GM12878 (cell line): Measurements from ENCODE around the gene NEURL3. TPM values are rescaled to one million over a fixed set of nuclear protein-coding genes. Genes with fewer than 3 reads are reported as not detected.
A peak's percentile ranks its signal among the peaks of the same experiment; 100 is the strongest.

Experiments
- ATAC-seq: fragments of 200-7000 bp; cut with Tn5 transposase; 3 replicates; pipeline ENCODE4 v1.9.1; 2020; ENCODE audit warnings: mild to moderate bottlenecking, moderate library complexity
- BruUV-seq: library from RNA; stranded (reverse); fragments of 400-500 nt; replicated peaks from 2 replicates; lab custom pipeline; 2021; lab: Mats Ljungman, UMichigan
- CTCF ChIA-PET: fragments of 300-600 bp; sonication (Branson Sonifier 250); formaldehyde crosslinking; extraction: SDS; loops from one replicate; lab custom pipeline; 2021; ENCODE audit warnings: inconsistent platforms; lab: Yijun Ruan, JAX
- POLR2A ChIA-PET: fragments of 350-600 bp; formaldehyde crosslinking; extraction: SDS; loops from one replicate; lab custom pipeline; 2021; ENCODE audit warnings: inconsistent platforms; lab: Charles Lee
- RAD21 ChIA-PET: fragments of 300-600 bp; sonication (Branson Sonifier 250); formaldehyde crosslinking; loops from one replicate; lab custom pipeline; 2023; ENCODE audit warnings: antibody characterized with exemption; ENCODE audit not compliant: unreplicated experiment; lab: Charles Lee
- SMC1A ChIA-PET: fragments of 300-600 bp; sonication (Branson Sonifier 250); formaldehyde crosslinking; loops from one replicate; lab custom pipeline; 2023; ENCODE audit not compliant: unreplicated experiment, uncharacterized antibody; lab: Charles Lee
- DNase-seq: peaks from one replicate; pipeline ENCODE4 v3.0.0-alpha.2; 2011; ENCODE audit warnings: low read depth, low spot score
- FAIRE-seq: peaks from 3 replicates; lab custom pipeline; 2011; peaks lifted over from hg19 to GRCh38; lab: Jason Lieb, UNC
- H2AFZ ChIP-seq: 2 replicates; pipeline ENCODE4 v1.6.0; 2011; ENCODE audit warnings: low read depth, low read length, control low read depth; ENCODE audit not compliant: control insufficient read depth
- H3K27ac ChIP-seq: 2 replicates; pipeline ENCODE4 v1.5.1; 2011; ENCODE audit warnings: control low read depth; ENCODE audit not compliant: control insufficient read depth, insufficient read depth
- H3K27me3 ChIP-seq, 2 experiments: replicated peaks in 1 of 2; 2 replicates each; pipeline versions ENCODE4 v1.6.0 to v1.6.1; 2011; ENCODE audit warnings: low read length in 1 of 2; ENCODE audit not compliant: control insufficient read depth in 2 of 2, insufficient read depth in 2 of 2
- H3K36me3 ChIP-seq, 2 experiments: 2 replicates each; pipeline ENCODE4 v1.5.1; 2011; ENCODE audit warnings: low read length in 1 of 2; ENCODE audit not compliant: control insufficient read depth in 2 of 2, insufficient read depth in 2 of 2
- H3K4me1 ChIP-seq: 2 replicates; pipeline ENCODE4 v1.6.1; 2011; ENCODE audit warnings: mild to moderate bottlenecking, low read length, moderate library complexity, mixed read lengths; ENCODE audit not compliant: control insufficient read depth, insufficient read depth
- H3K4me2 ChIP-seq: 2 replicates; pipeline ENCODE4 v1.6.0; 2011; ENCODE audit warnings: control low read depth; ENCODE audit not compliant: control insufficient read depth, insufficient read depth
- H3K4me3 ChIP-seq: fragments of 200-600 bp; sonication (generic); 2 replicates; pipeline ENCODE4 v1.5.1; 2016
- H3K79me2 ChIP-seq: 2 replicates; pipeline ENCODE4 v1.6.0; 2011; ENCODE audit warnings: low read length; ENCODE audit not compliant: control insufficient read depth, insufficient read depth
- H3K9ac ChIP-seq: 2 replicates; pipeline ENCODE4 v1.8.0; 2011; ENCODE audit warnings: low read length, control low read depth, mixed read lengths; ENCODE audit not compliant: control insufficient read depth, insufficient read depth
- H3K9me3 ChIP-seq: replicated peaks from 3 replicates; pipeline ENCODE4 v1.5.1; 2011; ENCODE audit warnings: mild to moderate bottlenecking, low read length; ENCODE audit not compliant: control insufficient read depth, insufficient read depth
- H4K20me1 ChIP-seq: 2 replicates; pipeline ENCODE4 v1.6.0; 2011; ENCODE audit not compliant: control insufficient read depth, insufficient read depth
- ATF3 ChIP-seq: IDR thresholded peaks from 2 replicates; pipeline ENCODE4 v1.6.1; 2011; ENCODE audit warnings: low read depth, mild to moderate bottlenecking, low read length, moderate library complexity, borderline replicate concordance; ENCODE audit errors: extremely low read depth
- BACH1 ChIP-seq: fragments of 450-650 bp; IDR thresholded peaks from 2 replicates; pipeline ENCODE4 v1.6.1; 2017; ENCODE audit warnings: mild to moderate bottlenecking, borderline replicate concordance
- CBX5 ChIP-seq: sonication (generic); IDR thresholded peaks from 2 replicates; pipeline ENCODE4 v1.6.1; 2016; ENCODE audit warnings: low read depth, moderate library complexity, mild to moderate bottlenecking, inconsistent platforms
- CHD2 ChIP-seq: IDR thresholded peaks from 2 replicates; pipeline ENCODE4 v1.6.1; 2011; ENCODE audit warnings: low read depth, low read length, improper control_type of control experiment, borderline replicate concordance
- CTCF ChIP-seq, 3 experiments: IDR thresholded peaks in 2 of 3; conservative IDR thresholded peaks in 1 of 3; 2 replicates each; pipeline ENCODE4 v1.5.1; 2011; ENCODE audit warnings: low read depth in 3 of 3, low read length in 3 of 3, mild to moderate bottlenecking in 3 of 3, control low read depth in 2 of 3, moderate library complexity in 2 of 3, inconsistent platforms in 1 of 3, mixed read lengths in 1 of 3; ENCODE audit not compliant: control insufficient read depth in 2 of 3, insufficient read depth in 1 of 3; ENCODE audit errors: extremely low read depth in 1 of 3
- FOXM1 ChIP-seq: IDR thresholded peaks from 2 replicates; pipeline ENCODE4 v1.6.1; 2012; ENCODE audit warnings: low read depth, mild to moderate bottlenecking, inconsistent platforms, low read length, moderate library complexity
- MTA2 ChIP-seq: fragments of 450-650 bp; IDR thresholded peaks from 2 replicates; pipeline ENCODE4 v1.6.1; 2016; ENCODE audit warnings: low read depth, mild to moderate bottlenecking, moderate library complexity
- NFYB ChIP-seq: IDR thresholded peaks from 2 replicates; pipeline ENCODE4 v1.6.1; 2011; ENCODE audit warnings: low read depth, mild to moderate bottlenecking, low read length, improper control_type of control experiment, moderate library complexity; ENCODE audit not compliant: insufficient read depth
- POU2F2 ChIP-seq: IDR thresholded peaks from 3 replicates; pipeline ENCODE4 v1.6.1; 2011; ENCODE audit warnings: low read depth, mild to moderate bottlenecking, low read length, borderline replicate concordance
- RFX5 ChIP-seq: IDR thresholded peaks from 2 replicates; pipeline ENCODE4 v1.6.1; 2011; ENCODE audit warnings: low read depth, low read length, improper control_type of control experiment
- STAT3 ChIP-seq: IDR thresholded peaks from 2 replicates; pipeline ENCODE4 v1.6.1; 2011; ENCODE audit warnings: low read depth, low read length, improper control_type of control experiment
- WGBS: methylation state at CpG from one replicate; pipeline ENCODE4 v1.1.6; 2016; ENCODE audit warnings: low lambda C conversion rate; ENCODE audit not compliant: insufficient replicate concordance, insufficient coverage; ENCODE audit errors: missing lambda C conversion rate; 5-methylcytosine and 5-hydroxymethylcytosine counted together
- in situ Hi-C: fragments of 300-500 bp; cut with MboI; formaldehyde crosslinking; loops from 9 replicates; pipeline ENCODE4 v1.14.3; 2018; ENCODE audit warnings: mixed read lengths
- intact Hi-C: fragments of 100-400 bp; cut with micrococcal nuclease; formaldehyde crosslinking; loops from one replicate; pipeline ENCODE4 v1.14.2; 2022; ENCODE audit not compliant: unreplicated experiment
- polyA plus RNA-seq, 11 experiments: library from polyadenylated mRNA; depleted of rRNA in 4 of 11; unstranded in 6 of 11; stranded (reverse) in 5 of 11; fragments of >200 nt; fragmentation: Nextera tagmentation in 4 of 11; fragmentation: Illumina TruSeq in 1 of 11; extraction: Ambion mirVana in 4 of 11; extraction: Trizol in 1 of 11; gene quantifications; 1 replicate in 1 of 11; 2 replicates in 10 of 11; pipeline versions ENCODE4 v1.2.1 to v1.2.3, GENCODE V29; 2011 to 2016; ENCODE audit warnings: inconsistent platforms in 2 of 11, missing spikeins in 2 of 11, low read depth in 1 of 11
- total RNA-seq, 4 experiments: library from RNA; depleted of rRNA in 3 of 4; stranded (reverse); fragments of >200 nt in 3 of 4; fragmentation: Illumina TruSeq in 1 of 4; extraction: Trizol in 1 of 4; gene quantifications; 2 replicates each; pipeline versions ENCODE4 v1.2.1 to v1.2.3, GENCODE V29; 2013 to 2021

Gene NEURL3
- total and polyA plus RNA-seq, 10 of the 15 experiments (the other 5 are each of a cell fraction or from before 2014, with no cell fraction given), result 0.03 to 6.3 (median 0.47) TPM

GRCh38 chr2:96495982-96496629 is 9.1 kb downstream of the NEURL3 start (continued):
- TF ChIP-seq FOXM1 (no peak), RFX5 (no peak), STAT3 (no peak), ATF3 (no peak), CTCF (IDR thresholded peaks at IDR 0.05 in 2 of 3, conservative IDR thresholded peaks at IDR 0.05 in 1 of 3; ENCODE audit: control insufficient read depth in 2 of 3, extremely low read depth in 1 of 3, insufficient read depth in 1 of 3, low read depth in 3 of 3, low read length in 3 of 3) (no peak), BACH1 (no peak), MTA2 (no peak)
- TF ChIP-seq, all 136 proteins: peak for 0

- no peak for FAIRE-seq
- BruUV-seq, result no TSS peak
- CTCF ChIA-PET, result interaction anchor here (0.7 to 3.8 kb wide), 4 partner anchors 12 to 87 kb away, joined by 3 to 15 read pairs (median 8); partner anchors contain the start of gene NEURL3
These were observed 11.0 kb downstream of the NEURL3 start for GRCh38 chr2:96494188-96494587.

More at GRCh38 chr2:96494188-96494587, 11.0 kb downstream of the NEURL3 start:
- Histone ChIP-seq H3K27me3 (no peaks in the 10 kb centered on the region), H3K4me1 (peaks cover 9% of the 10 kb centered on the region; the same call in 1 of the 2 replicates), H3K27ac (no peak overlapping the region), H3K4me2 (no peak overlapping the region), H3K4me3 (no peak overlapping the region), H4K20me1 (no peaks in the 10 kb centered on the region), H3K9ac (no peak overlapping the region), H3K79me2 (no peaks in the 10 kb centered on the region), H3K9me3 (peaks cover 6% of the 10 kb centered on the region; the same call in 2 of the 3 replicates), H2AFZ (no peak overlapping the region), H3K36me3 (no peaks in the 10 kb centered on the region)
- ATAC-seq (no peak), DNase-seq (no peak)
- RAD21 ChIA-PET, result no interaction called here
- intact Hi-C loops, result no loop called here
- SMC1A ChIA-PET, result interaction anchor here (1.5 kb wide), 1 partner anchor 87 kb away, joined by 4 read pairs; no protein-coding TSS in a partner anchor
- POLR2A ChIA-PET, result interaction anchor here (0.9 kb wide), 1 partner anchor 11 kb away, joined by 3 read pairs; the partner anchor contains the start of gene NEURL3
- WGBS, result 87% methylated on average over 1 of the region's 1 CpG
- in situ Hi-C loops, result no loop called here
- TF ChIP-seq POU2F2 (no peak), CBX5 (0 out of 2 replicates have a peak, but pooled peaks have one; percentile 66), CHD2 (no peak), NFYB (no peak)
